Endodermal cell (in vitro differentiated cells): Measurements from ENCODE around the gene TRAPPC2. TPM values are rescaled to one million over a fixed set of nuclear protein-coding genes. Genes with fewer than 3 reads are reported as not detected.
A peak's percentile ranks its signal among the peaks of the same experiment; 100 is the strongest.

Experiments used
- DNase-seq: peaks from one replicate; pipeline ENCODE4 v3.0.0-alpha.2; 2017
- H3K27ac ChIP-seq: 2 replicates; pipeline ENCODE4 v1.5.1; 2013; ENCODE audit warnings: mild to moderate bottlenecking, low read depth, low read length, moderate library complexity
- H3K27me3 ChIP-seq: 2 replicates; pipeline ENCODE4 v1.6.1; 2013; ENCODE audit warnings: mild to moderate bottlenecking, low read length, moderate library complexity; ENCODE audit not compliant: insufficient read depth, control insufficient read depth, poor library complexity, severe bottlenecking
- H3K36me3 ChIP-seq: 2 replicates; pipeline ENCODE4 v1.7.0; 2013; ENCODE audit warnings: mild to moderate bottlenecking, low read length, moderate library complexity; ENCODE audit not compliant: control insufficient read depth, insufficient read depth
- H3K4me1 ChIP-seq: one replicate; pipeline ENCODE4 v1.7.0; 2013; ENCODE audit warnings: low read length; ENCODE audit not compliant: control insufficient read depth, insufficient read depth
- H3K4me3 ChIP-seq: 2 replicates; pipeline ENCODE4 v1.5.1; 2013; ENCODE audit warnings: mild to moderate bottlenecking, low read length, moderate library complexity
- H3K9ac ChIP-seq: 2 replicates; pipeline ENCODE4 v1.6.1; 2013; ENCODE audit warnings: mild to moderate bottlenecking, low read length, moderate library complexity; ENCODE audit not compliant: poor library complexity, severe bottlenecking; ENCODE audit errors: extremely low read depth
- H3K9me3 ChIP-seq: 2 replicates; pipeline ENCODE4 v1.6.1; 2013; ENCODE audit warnings: mild to moderate bottlenecking, low read length, moderate library complexity; ENCODE audit not compliant: control insufficient read depth
- H3K27ac Mint-ChIP-seq: 2 replicates; pipeline ENCODE4 v1.8.0; 2020; ENCODE audit warnings: mixed read lengths
- H3K27me3 Mint-ChIP-seq: 2 replicates; pipeline ENCODE4 v1.8.0; 2021; ENCODE audit warnings: mild to moderate bottlenecking, mixed read lengths; ENCODE audit not compliant: insufficient read depth
- H3K36me3 Mint-ChIP-seq: 2 replicates; pipeline ENCODE4 v1.8.0; 2020; ENCODE audit warnings: low read depth, mixed read lengths
- H3K4me1 Mint-ChIP-seq: 2 replicates; pipeline ENCODE4 v1.8.0; 2020; ENCODE audit warnings: mixed read lengths
- H3K4me3 Mint-ChIP-seq: 2 replicates; pipeline ENCODE4 v1.8.0; 2020; ENCODE audit warnings: mild to moderate bottlenecking, moderate library complexity, mixed read lengths
- H3K9me3 Mint-ChIP-seq: 2 replicates; pipeline ENCODE4 v1.8.0; 2020; ENCODE audit warnings: mild to moderate bottlenecking, mixed read lengths
- CTCF ChIP-seq: fragments of 200-600 bp; sonication (generic); conservative IDR thresholded peaks from 2 replicates; pipeline ENCODE4 v1.5.0; 2021; ENCODE audit warnings: antibody characterized with exemption, mild to moderate bottlenecking
- WGBS, 2 experiments: methylation state at CpG; one replicate each; pipeline versions ENCODE4 v1.1.5 to v1.1.7; 2013; ENCODE audit warnings: missing lambda C conversion rate in 2 of 2, mixed read lengths in 1 of 2; ENCODE audit not compliant: insufficient coverage in 1 of 2, insufficient read length in 1 of 2; 5-methylcytosine and 5-hydroxymethylcytosine counted together
- total RNA-seq, 2 donors: library from RNA; stranded (reverse); fragmentation: NEBNext Ultra II Directional in 1 of 2; extraction: Animal tissue kit (Norgen Biotek cat#: 25700) in 1 of 2; gene quantifications; 2 replicates in 1 of 2; 3 replicates in 1 of 2; pipeline ENCODE4 v1.2.1, GENCODE V29; 2021

Gene TRAPPC2
- total RNA-seq, 2 donors from 2014 or later: 12.8 to 14.7 TPM

- TF ChIP-seq CTCF: no peak
- peaks cover 3% of the 10 kb centered on the region for H3K4me1 ChIP-seq
- Mint-ChIP-seq H3K36me3 (peaks cover 47% of the 10 kb centered on the region), H3K4me1 (no peaks in the 10 kb centered on the region), H3K9me3 (peaks cover 47% of the 10 kb centered on the region), H3K4me3 (no peak overlapping the region), H3K27ac (no peak overlapping the region), H3K27me3 (no peaks in the 10 kb centered on the region)
- no peaks in the 10 kb centered on the region for H3K27me3 ChIP-seq
- no peaks in the 10 kb centered on the region for H3K9me3 ChIP-seq
- 83 to 93% methylated on average over 3 of the region's 3 CpGs for WGBS, 2 experiments
- H3K36me3 ChIP-seq: peaks cover 68% of the 10 kb centered on the region
- no peak overlapping the region for H3K27ac ChIP-seq
- H3K4me3 ChIP-seq: no peak overlapping the region
- no peak for DNase-seq
- H3K9ac ChIP-seq: no peak overlapping the region
Measured at GRCh38 chrX:13748486-13748885, 14.1 kb upstream of the TRAPPC2 start.

- peaks cover under 1% of the 10 kb centered on the region for H3K4me1 Mint-ChIP-seq
- WGBS, 2 experiments: 67 to 80% methylated on average over 1 of the region's 2 CpGs
- Histone ChIP-seq H3K9me3 (no peaks in the 10 kb centered on the region), H3K4me1 (peaks cover 3% of the 10 kb centered on the region), H3K4me3 (no peak overlapping the region), H3K27me3 (no peaks in the 10 kb centered on the region), H3K27ac (no peak overlapping the region), H3K9ac (no peak overlapping the region), H3K36me3 (peaks cover 69% of the 10 kb centered on the region)
- peaks cover 42% of the 10 kb centered on the region for H3K36me3 Mint-ChIP-seq
- DNase-seq: peak; percentile 59
- H3K9me3 Mint-ChIP-seq: peaks cover 47% of the 10 kb centered on the region
- H3K27ac Mint-ChIP-seq: no peak overlapping the region
- H3K4me3 Mint-ChIP-seq: no peak overlapping the region
- peak; percentile 68 for TF ChIP-seq CTCF
- H3K27me3 Mint-ChIP-seq: no peaks in the 10 kb centered on the region
Measured at GRCh38 chrX:13747836-13748235, 13.4 kb upstream of the TRAPPC2 start.

GRCh38 chrX:13742397-13743176, 8.2 kb upstream of the TRAPPC2 start:
- peaks cover 42% of the 10 kb centered on the region for H3K9me3 Mint-ChIP-seq
- H3K36me3 Mint-ChIP-seq: peaks cover 34% of the 10 kb centered on the region
- no peaks in the 10 kb centered on the region for H3K9me3 ChIP-seq
- no peak overlapping the region for H3K4me3 ChIP-seq
- H3K4me1 Mint-ChIP-seq: peaks cover 13% of the 10 kb centered on the region
- 74 to 84% methylated on average over 6 to 11 of the region's 13 CpGs for WGBS, 2 experiments
- peaks cover 51% of the 10 kb centered on the region for H3K36me3 ChIP-seq
- H3K4me1 ChIP-seq: no peaks in the 10 kb centered on the region
- H3K27ac ChIP-seq: no peak overlapping the region
- H3K4me3 Mint-ChIP-seq: no peak overlapping the region
- H3K27me3 Mint-ChIP-seq: no peaks in the 10 kb centered on the region
- no peaks in the 10 kb centered on the region for H3K27me3 ChIP-seq
- no peak for TF ChIP-seq CTCF
- DNase-seq: no peak
- peak overlapping the region; percentile 66 for H3K27ac Mint-ChIP-seq
- no peak overlapping the region for H3K9ac ChIP-seq
